22Rv1 (cell line): ENCODE results near the gene URB2.
"Not testable (repeated sequence)": the region's sequence is repeated elsewhere in the genome, so short reads cannot be mapped to it uniquely, and the experiment has no call there.

Experiments
- H3K27ac ChIP-seq: fragments of 450-650 bp; 2 replicates; pipeline ENCODE4 v1.5.1; 2017
- ZFX ChIP-seq: fragments of 450-650 bp; IDR thresholded peaks from 2 replicates; pipeline ENCODE4 v1.6.1; 2017; ENCODE audit warnings: antibody characterized with exemption, borderline replicate concordance
- TF ChIP-seq, protein P1 (sequence below): fragments of 450-650 bp; IDR thresholded peaks from 2 replicates; pipeline ENCODE4 v1.5.1; 2017; ENCODE audit warnings: mild to moderate bottlenecking

The URB2 gene

DNA sequence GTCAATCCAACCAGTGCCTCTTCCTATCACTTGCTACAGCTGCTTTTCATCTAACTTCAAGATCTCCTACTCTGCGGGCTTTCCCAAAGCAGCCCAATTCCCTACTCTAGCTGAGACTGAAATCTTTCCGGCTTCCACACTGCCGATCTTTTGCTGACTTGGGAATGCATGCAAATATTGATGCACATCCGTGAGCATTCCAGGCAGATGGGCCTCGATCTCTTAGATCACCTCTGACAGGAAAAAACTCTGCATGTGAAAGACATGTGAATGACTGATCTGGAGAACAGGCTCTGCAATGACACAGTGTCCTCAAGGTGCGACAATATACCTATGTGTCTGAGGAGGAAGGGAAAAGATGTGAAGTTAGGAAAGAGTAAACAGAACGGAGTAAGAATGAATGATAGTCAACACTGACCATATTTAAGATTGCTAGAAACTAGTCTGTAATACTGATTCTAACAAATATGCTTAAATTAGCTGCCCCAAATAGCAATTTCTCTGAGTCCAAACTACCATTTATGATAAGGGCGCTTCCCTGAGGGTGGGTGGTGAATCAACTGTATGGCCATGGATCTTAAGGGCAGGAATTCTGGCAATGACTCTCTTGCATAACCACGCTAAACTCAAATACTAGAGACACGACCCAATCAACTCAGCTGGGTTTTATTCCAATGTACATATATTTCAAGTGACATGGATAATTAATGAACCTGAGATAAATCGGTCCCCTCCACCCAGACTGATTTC is 8.5 kb upstream of the URB2 start:
- no peak overlapping the region for H3K27ac ChIP-seq
- TF ChIP-seq, protein P1, sequence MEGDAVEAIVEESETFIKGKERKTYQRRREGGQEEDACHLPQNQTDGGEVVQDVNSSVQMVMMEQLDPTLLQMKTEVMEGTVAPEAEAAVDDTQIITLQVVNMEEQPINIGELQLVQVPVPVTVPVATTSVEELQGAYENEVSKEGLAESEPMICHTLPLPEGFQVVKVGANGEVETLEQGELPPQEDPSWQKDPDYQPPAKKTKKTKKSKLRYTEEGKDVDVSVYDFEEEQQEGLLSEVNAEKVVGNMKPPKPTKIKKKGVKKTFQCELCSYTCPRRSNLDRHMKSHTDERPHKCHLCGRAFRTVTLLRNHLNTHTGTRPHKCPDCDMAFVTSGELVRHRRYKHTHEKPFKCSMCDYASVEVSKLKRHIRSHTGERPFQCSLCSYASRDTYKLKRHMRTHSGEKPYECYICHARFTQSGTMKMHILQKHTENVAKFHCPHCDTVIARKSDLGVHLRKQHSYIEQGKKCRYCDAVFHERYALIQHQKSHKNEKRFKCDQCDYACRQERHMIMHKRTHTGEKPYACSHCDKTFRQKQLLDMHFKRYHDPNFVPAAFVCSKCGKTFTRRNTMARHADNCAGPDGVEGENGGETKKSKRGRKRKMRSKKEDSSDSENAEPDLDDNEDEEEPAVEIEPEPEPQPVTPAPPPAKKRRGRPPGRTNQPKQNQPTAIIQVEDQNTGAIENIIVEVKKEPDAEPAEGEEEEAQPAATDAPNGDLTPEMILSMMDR, result no peak
- TF ChIP-seq ZFX, result no peak

DNA sequence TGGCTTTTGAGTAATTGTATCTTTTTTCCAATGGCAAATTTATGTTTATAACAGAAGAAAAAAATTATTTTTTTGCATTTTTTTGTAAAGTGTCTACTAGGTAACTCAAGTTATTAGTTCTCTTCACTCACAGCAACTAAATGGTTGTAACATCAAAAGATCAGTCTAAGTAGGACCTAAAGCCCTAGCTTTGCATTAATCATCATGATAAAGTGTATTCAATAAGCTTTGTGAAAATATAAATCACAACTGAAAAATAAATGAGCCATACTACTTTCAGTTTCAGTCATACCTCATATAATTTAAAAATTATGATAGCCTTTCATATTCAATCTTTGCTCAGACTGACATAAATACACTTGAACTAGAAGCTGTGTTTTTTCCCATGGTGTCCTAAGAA is 7.0 kb upstream of the URB2 start:
- TF ChIP-seq, protein P1, result no peak
- TF ChIP-seq ZFX, result no peak
- no peak overlapping the region for H3K27ac ChIP-seq

DNA sequence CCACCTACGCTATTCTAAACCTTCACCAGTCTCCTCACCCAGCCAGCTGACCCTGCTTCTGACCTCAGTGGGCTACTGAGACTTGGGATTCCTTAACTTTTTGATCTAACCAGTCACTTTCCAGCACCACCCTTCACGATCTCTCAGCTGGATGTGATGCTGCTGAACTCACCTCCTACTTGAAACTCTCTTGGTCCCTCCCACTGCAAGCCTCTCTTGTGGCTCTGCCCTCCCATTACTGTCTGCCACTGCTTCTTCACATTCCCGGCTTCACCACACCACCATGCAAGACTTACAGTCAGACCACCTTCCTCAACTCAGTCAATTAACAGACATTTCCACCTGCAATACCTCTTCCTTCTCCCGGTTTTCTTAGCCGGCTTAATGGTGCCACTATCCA is 6.4 kb upstream of the URB2 start:
- TF ChIP-seq ZFX, result no peak
- TF ChIP-seq, protein P1, result no peak

DNA sequence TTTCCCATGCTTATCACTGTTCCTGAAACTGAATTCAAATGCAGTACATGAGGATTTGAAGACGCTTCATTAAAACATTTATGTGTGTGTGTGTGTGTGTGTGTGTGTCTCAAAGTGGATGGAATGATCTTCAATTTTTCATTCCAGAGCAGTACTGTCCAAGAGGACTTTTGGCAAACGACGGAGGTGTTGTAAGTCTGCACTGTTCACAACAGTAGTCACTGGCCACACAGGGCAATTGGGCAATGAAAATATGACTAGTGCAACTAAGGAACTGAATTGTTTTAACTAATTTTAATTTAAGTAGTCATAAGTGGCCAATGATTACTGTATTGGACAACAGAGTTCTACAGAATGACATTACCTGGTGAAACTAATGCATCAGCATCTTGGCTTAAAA is 5.2 kb upstream of the URB2 start:
- no peak overlapping the region for H3K27ac ChIP-seq
- TF ChIP-seq, protein P1, result no peak
- TF ChIP-seq ZFX, result no peak

More for the DNA sequence above, 6.4 kb upstream of the URB2 start:
- no peak overlapping the region for H3K27ac ChIP-seq

DNA sequence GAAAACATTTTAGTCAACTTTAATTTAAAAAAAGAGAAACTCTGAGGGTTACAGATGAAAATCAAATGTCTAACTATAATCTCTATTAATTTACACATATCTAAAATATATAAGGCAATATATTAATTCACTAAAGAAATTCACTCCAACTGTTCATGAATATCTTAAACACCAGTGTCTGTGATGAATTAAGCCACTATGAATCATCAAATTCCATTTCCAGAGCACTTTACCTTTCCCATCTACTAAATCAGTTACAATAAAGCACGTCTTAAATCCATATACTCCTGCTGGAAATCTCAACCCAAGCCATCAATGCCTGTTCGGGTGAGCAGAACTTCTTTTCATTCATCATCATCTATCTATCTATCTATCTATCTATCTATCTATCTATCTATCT is 4.4 kb upstream of the URB2 start:
- no peak overlapping the region for H3K27ac ChIP-seq
- TF ChIP-seq, protein P1, result no peak
- TF ChIP-seq ZFX, result no peak

DNA sequence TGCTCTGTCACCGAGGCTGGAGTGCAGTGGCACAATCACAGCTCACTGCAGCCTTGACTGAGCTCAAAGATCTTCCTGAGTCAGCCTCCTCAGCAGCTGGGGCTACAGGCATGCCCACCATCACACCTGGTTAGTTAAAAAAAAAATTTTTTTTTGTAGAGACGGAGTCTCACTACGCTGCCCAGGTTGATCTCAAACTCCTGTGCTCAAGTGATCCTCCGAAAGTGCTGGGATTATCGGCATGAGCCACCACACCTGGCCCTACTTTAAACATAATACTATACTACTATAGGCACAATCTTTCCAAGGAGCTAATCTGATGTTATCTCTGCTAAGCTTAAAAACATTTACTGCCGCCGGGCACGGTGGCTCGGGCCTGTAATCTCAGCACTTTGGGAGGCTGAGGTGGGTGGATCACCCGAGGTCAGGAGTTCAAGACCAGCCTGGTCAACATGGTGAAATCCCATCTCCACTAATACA is 3.4 kb upstream of the URB2 start:
- not testable (repeated sequence) for H3K27ac ChIP-seq

DNA sequence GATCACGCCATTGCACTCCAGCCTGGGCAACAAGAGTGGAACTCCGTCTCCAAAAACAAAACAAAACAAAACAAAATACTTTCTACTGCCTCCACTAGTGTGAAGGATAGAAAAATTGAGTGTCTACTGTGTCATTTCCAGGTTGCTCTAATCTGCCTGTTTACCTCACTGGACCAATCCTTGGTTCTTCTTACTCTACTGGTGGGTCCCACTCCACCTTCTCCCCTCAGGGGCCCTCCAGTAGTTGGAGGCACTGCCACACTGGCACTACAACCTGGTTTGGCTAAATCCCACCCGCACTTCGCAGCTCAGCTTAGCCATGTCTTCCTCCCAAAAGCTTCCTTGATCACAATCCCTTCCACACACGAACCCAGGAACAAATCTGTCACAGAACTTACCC is 2.8 kb upstream of the URB2 start:
- TF ChIP-seq ZFX, result no peak
- TF ChIP-seq, protein P1, result no peak
- H3K27ac ChIP-seq, result no peak overlapping the region

DNA sequence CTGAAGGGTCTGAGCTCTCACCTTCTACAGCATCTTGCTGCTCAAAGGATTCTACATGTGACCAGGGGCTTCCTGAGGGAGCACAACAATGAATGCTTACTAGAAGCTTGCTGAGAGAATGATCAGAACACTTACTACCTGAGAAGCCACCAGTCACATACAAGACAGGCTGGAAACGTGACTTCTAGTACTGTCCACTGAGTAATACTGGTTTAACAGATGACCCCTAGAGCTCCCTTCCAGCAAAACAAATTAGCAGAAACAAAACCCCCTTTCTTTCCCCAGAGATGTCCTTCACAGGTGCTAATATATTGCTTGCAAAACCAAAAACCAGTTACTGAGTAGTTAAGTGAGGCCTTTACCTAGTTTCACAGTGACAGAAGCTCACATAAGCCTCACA is 2.2 kb upstream of the URB2 start:
- no peak overlapping the region for H3K27ac ChIP-seq
- TF ChIP-seq, protein P1, result no peak
- TF ChIP-seq ZFX, result no peak
